Measurements from ENCODE around the gene CPXM2.

- TF ChIP-seq FOXA1 (IDR thresholded peaks at IDR 0.05) (no peak), FOXK2 (IDR thresholded peaks at IDR 0.05) (no peak), ARNT (IDR thresholded peaks at IDR 0.05) (no peak), ELF4 (IDR thresholded peaks at IDR 0.05) (no peak), BHLHE40 (IDR thresholded peaks at IDR 0.05; ENCODE audit: borderline replicate concordance) (no peak)
Observed at GRCh38 chr10:123864923-123865322, 26.7 kb downstream of the CPXM2 start.
